Stimulated activated CD4-positive, alpha-beta T cell treated with anti-CD3 and anti-CD28 coated beads, Interleukin-1b, Interleukin-23, amount 100 ng/mL, for 1 hour (primary cell): Measurements from ENCODE around the gene CNTN5.
"Not testable (repeated sequence)": the region's sequence is repeated elsewhere in the genome, so short reads cannot be mapped to it uniquely, and the experiment has no call there.

Experiments used
- DNase-seq, 2 donors: peaks; one replicate each; pipeline ENCODE4 v3.0.0-alpha.2; 2020; ENCODE audit warnings: low read depth in 2 of 2

Gene CNTN5

GRCh38 chr11:99020352-99021225 is at the start of gene CNTN5:
Gene CNTN5, plus strand, starts transcription at chr11:99020949.
- no peak for DNase-seq

- DNase-seq, result no peak
These were observed 41.5 kb upstream of the CNTN5 start for GRCh38 chr11:98979205-98979604.

GRCh38 chr11:99015634-99016454 is 4.9 kb upstream of the CNTN5 start:
- DNase-seq, result no peak

- no peak for DNase-seq
These were observed 1.1 kb upstream of the CNTN5 start for GRCh38 chr11:99019696-99020095.

GRCh38 chr11:99037057-99037456 is 16.3 kb downstream of the CNTN5 start:
- DNase-seq, result no peak

GRCh38 chr11:99063331-99063730 is 42.6 kb downstream of the CNTN5 start:
- no peak for DNase-seq

GRCh38 chr11:99065121-99065520 is 44.4 kb downstream of the CNTN5 start:
- no peak for DNase-seq

GRCh38 chr11:99066618-99067317 is 46.0 kb downstream of the CNTN5 start:
- DNase-seq, result no peak

- no peak for DNase-seq
These were observed 48.1 kb downstream of the CNTN5 start for GRCh38 chr11:99068832-99069231.

GRCh38 chr11:99069856-99070444 is 49.2 kb downstream of the CNTN5 start:
- DNase-seq, result no peak

GRCh38 chr11:99079576-99079975 is 58.8 kb downstream of the CNTN5 start:
- DNase-seq, result no peak

GRCh38 chr11:99080154-99080553 is 59.4 kb downstream of the CNTN5 start:
- no peak for DNase-seq

GRCh38 chr11:99098258-99098657 is 77.5 kb downstream of the CNTN5 start:
- no peak for DNase-seq

- no peak for DNase-seq
These were observed 78.0 kb downstream of the CNTN5 start for GRCh38 chr11:99098751-99099150.

- DNase-seq, result no peak
These were observed 96.9 kb downstream of the CNTN5 start for GRCh38 chr11:99117603-99118002.

- DNase-seq, result not testable (repeated sequence)
These were observed 113.1 kb downstream of the CNTN5 start for GRCh38 chr11:99133862-99134261.

GRCh38 chr11:99135508-99135907 is 114.8 kb downstream of the CNTN5 start:
- DNase-seq, result no peak

- DNase-seq, result no peak
These were observed 121.5 kb downstream of the CNTN5 start for GRCh38 chr11:99142237-99142636.

GRCh38 chr11:99148352-99148751 is 127.6 kb downstream of the CNTN5 start:
- no peak for DNase-seq

- no peak for DNase-seq
These were observed 133.5 kb downstream of the CNTN5 start for GRCh38 chr11:99154277-99154676.

- DNase-seq, result no peak
These were observed 139.7 kb downstream of the CNTN5 start for GRCh38 chr11:99160447-99160846.

- no peak for DNase-seq
These were observed 142.1 kb downstream of the CNTN5 start for GRCh38 chr11:99162819-99163218.
